ENCODE results near the gene CELF2. TPM values are rescaled to one million over a fixed set of nuclear protein-coding genes. Genes with fewer than 3 reads are reported as not detected.

CELF2 gene
- total and polyA plus RNA-seq, 2 of the 4 experiments (the other 2 are of a cell fraction) = 3.5 to 6.6 TPM

DNA sequence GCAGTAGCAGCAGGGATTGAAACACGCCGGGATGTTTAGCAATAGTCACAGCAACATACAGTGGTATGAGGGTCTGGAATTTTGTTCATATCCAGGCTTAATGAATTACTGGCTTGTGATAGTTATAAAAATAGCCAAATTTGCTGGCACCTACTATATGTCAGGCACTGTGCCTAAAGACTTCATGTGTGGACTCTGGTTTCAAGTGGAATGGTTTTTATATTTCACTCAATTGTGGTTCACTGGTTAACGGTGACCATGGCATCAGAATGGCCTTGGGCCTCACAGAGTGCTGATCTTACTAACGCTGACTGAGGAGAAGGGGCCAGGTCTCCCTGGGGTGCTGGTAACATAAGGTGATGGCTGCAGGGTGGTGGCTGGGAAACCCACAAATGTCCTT, 55.7 kb downstream of the CELF2 start:
- no peaks in the 10 kb centered on the region for H3K4me1 ChIP-seq (ENCODE audit: control insufficient read depth, insufficient read depth, low read length)
- no peak overlapping the region for H3K4me2 ChIP-seq (ENCODE audit: low read depth, low read length)
- no peak for DNase-seq
- no peaks in the 10 kb centered on the region for H3K79me1 ChIP-seq (ENCODE audit: low read depth in 1 of 2, low read length in 2 of 2)
- H3K36me3 ChIP-seq (ENCODE audit: control insufficient read depth, insufficient read depth, low read length) = no peaks in the 10 kb centered on the region
- dilution Hi-C loops (cut with HindIII; ENCODE audit: low sequenced_read_pairs, unreplicated experiment) = no loop called here
- no peak overlapping the region for H4K91ac ChIP-seq (ENCODE audit: insufficient read depth, low read depth, low read length)
- H3K4me3 ChIP-seq (ENCODE audit: insufficient read depth, low read depth, low read length) = no peak overlapping the region
- H2BK5ac ChIP-seq (ENCODE audit: low read depth, low read length, poor library complexity, severe bottlenecking) = no peak overlapping the region
- H2BK15ac ChIP-seq (ENCODE audit: low read depth, low read length) = no peak overlapping the region
- ChIA-PET POLR2A (ENCODE audit: unreplicated experiment) (no interaction called here), CTCF (no interaction called here)
- WGBS, 2 experiments (ENCODE audit: extremely low coverage in 2 of 2, insufficient read length in 1 of 2) = 20% methylated on average over 1 of the region's 4 CpGs; no CpG with 5 or more reads in 1 of the 2 experiments
- no peaks in the 10 kb centered on the region for H4K20me1 ChIP-seq (ENCODE audit: insufficient read depth, low read length)
- H2AK5ac ChIP-seq (ENCODE audit: low read depth, low read length) = no peak overlapping the region
- no peak overlapping the region for H3K23ac ChIP-seq (ENCODE audit: low read depth, low read length)
- no peak overlapping the region for H4K8ac ChIP-seq (ENCODE audit: low read depth in 2 of 2, low read length in 2 of 2)
- BruUV-seq (replicated peaks) = no TSS peak
- no peak overlapping the region for H2AFZ ChIP-seq (replicated peaks; ENCODE audit: low read length, poor library complexity)
- H3K18ac ChIP-seq (ENCODE audit: low read depth, low read length) = no peak overlapping the region
- no peaks in the 10 kb centered on the region for H3K9me1 ChIP-seq (ENCODE audit: insufficient read depth, low read length)
- no peak overlapping the region for H2BK20ac ChIP-seq (ENCODE audit: low read depth, low read length)
- no peaks in the 10 kb centered on the region for H3K27me3 ChIP-seq (ENCODE audit: control insufficient read depth, insufficient read depth, low read length)
- intact Hi-C loops (cut with micrococcal nuclease) = no loop called here
- H4K5ac ChIP-seq (ENCODE audit: low read depth, low read length) = no peak overlapping the region
- H3K4ac ChIP-seq (ENCODE audit: low read depth, low read length) = no peak overlapping the region
- no peak overlapping the region for H2AK9ac ChIP-seq (replicated peaks; ENCODE audit: low read depth, low read length, poor library complexity)
- TF ChIP-seq CHD1 (IDR thresholded peaks at IDR 0.05; ENCODE audit: low read depth, low read length) (no peak), RCOR1 (IDR thresholded peaks at IDR 0.05; ENCODE audit: insufficient replicate concordance, low read length) (no peak), BHLHE40 (IDR thresholded peaks at IDR 0.05; ENCODE audit: low read depth, low read length) (no peak), SMC3 (IDR thresholded peaks at IDR 0.05; ENCODE audit: low read depth, low read length) (no peak), NFE2L2 (IDR thresholded peaks at IDR 0.05; ENCODE audit: low read depth, low read length) (no peak), POLR2A (IDR thresholded peaks at IDR 0.05; ENCODE audit: low read depth, low read length) (no peak), MAFK (IDR thresholded peaks at IDR 0.05; ENCODE audit: low read depth, low read length) (no peak), CEBPB (IDR thresholded peaks at IDR 0.05; ENCODE audit: low read depth, low read length) (no peak), RAD21 (IDR thresholded peaks at IDR 0.05; ENCODE audit: low read length) (no peak), RFX5 (IDR thresholded peaks at IDR 0.05; ENCODE audit: low read depth, low read length) (no peak), USF2 (IDR thresholded peaks at IDR 0.05; ENCODE audit: low read depth, low read length) (no peak), MAZ (IDR thresholded peaks at IDR 0.05; ENCODE audit: borderline replicate concordance, low read depth, low read length) (no peak), MXI1 (IDR thresholded peaks at IDR 0.05; ENCODE audit: borderline replicate concordance, low read depth, low read length) (no peak)
- TF ChIP-seq, protein P1, sequence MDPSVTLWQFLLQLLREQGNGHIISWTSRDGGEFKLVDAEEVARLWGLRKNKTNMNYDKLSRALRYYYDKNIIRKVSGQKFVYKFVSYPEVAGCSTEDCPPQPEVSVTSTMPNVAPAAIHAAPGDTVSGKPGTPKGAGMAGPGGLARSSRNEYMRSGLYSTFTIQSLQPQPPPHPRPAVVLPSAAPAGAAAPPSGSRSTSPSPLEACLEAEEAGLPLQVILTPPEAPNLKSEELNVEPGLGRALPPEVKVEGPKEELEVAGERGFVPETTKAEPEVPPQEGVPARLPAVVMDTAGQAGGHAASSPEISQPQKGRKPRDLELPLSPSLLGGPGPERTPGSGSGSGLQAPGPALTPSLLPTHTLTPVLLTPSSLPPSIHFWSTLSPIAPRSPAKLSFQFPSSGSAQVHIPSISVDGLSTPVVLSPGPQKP (IDR thresholded peaks at IDR 0.05; ENCODE audit: borderline replicate concordance, low read depth, low read length) = no peak
- H3K14ac ChIP-seq (replicated peaks; ENCODE audit: low read depth, low read length) = no peak overlapping the region
- no peak overlapping the region for H3K9ac ChIP-seq (ENCODE audit: low read depth, low read length)
- H3K9me3 ChIP-seq (ENCODE audit: control insufficient read depth, insufficient read depth, low read length) = no peaks in the 10 kb centered on the region
- H2BK120ac ChIP-seq (ENCODE audit: low read depth, low read length) = no peak overlapping the region
- no peak; the same call in 1 of the 2 replicates for ATAC-seq (ENCODE audit: low read depth)
- in situ Hi-C loops (cut with MboI; ENCODE audit: low sequenced_read_pairs) = no loop called here
- no peak overlapping the region for H3K27ac ChIP-seq (ENCODE audit: insufficient read depth, low read length)
- H3K56ac ChIP-seq (ENCODE audit: extremely low read depth, insufficient read depth, low read length) = no peak overlapping the region
